Endothelial cell of umbilical vein (primary cell): ENCODE data around the gene FZR1. TPM values are rescaled to one million over a fixed set of nuclear protein-coding genes. Genes with fewer than 3 reads are reported as not detected.

ENCODE experiments used
- BruUV-seq: library from RNA; stranded (reverse); fragments of 400-500 nt; replicated peaks from 2 replicates; lab custom pipeline; 2021; lab: Mats Ljungman, UMichigan
- CTCF ChIA-PET: fragments of 300-600, 350-600 bp; sonication (Branson Sonifier 250); formaldehyde crosslinking; loops from one replicate; lab custom pipeline; 2021; ENCODE audit warnings: antibody characterized with exemption, inconsistent platforms; lab: Charles Lee
- POLR2A ChIA-PET: fragments of 300-600, 350-600 bp; sonication (Branson Sonifier 250); formaldehyde crosslinking; loops from one replicate; lab custom pipeline; 2021; ENCODE audit warnings: antibody characterized with exemption, inconsistent platforms; lab: Charles Lee
- DNase-seq: peaks from one replicate; pipeline ENCODE4 v3.0.0-alpha.2; 2011; ENCODE audit warnings: low read depth, low spot score
- FAIRE-seq: peaks from 2 replicates; lab custom pipeline; 2011; peaks lifted over from hg19 to GRCh38; lab: Jason Lieb, UNC
- H2AFZ ChIP-seq: 2 replicates; pipeline ENCODE4 v1.6.0; 2012; ENCODE audit warnings: low read depth, low read length, control low read depth, inconsistent platforms
- H3K27ac ChIP-seq: 2 replicates; pipeline ENCODE4 v1.5.1; 2011; ENCODE audit warnings: low read depth, mild to moderate bottlenecking, control low read depth, low read length, moderate library complexity; ENCODE audit not compliant: insufficient read depth
- H3K27me3 ChIP-seq, 2 experiments: 2 replicates each; pipeline versions ENCODE4 v1.6.0 to v1.6.1; 2011; ENCODE audit warnings: low read length in 2 of 2, mixed read lengths in 1 of 2; ENCODE audit not compliant: control insufficient read depth in 2 of 2, insufficient read depth in 2 of 2
- H3K36me3 ChIP-seq, 2 experiments: 2 replicates in 1 of 2; 3 replicates in 1 of 2; pipeline ENCODE4 v1.5.1; 2011; ENCODE audit warnings: low read length in 2 of 2, mild to moderate bottlenecking in 1 of 2, moderate library complexity in 1 of 2; ENCODE audit not compliant: control insufficient read depth in 2 of 2, insufficient read depth in 2 of 2; ENCODE audit errors: extremely low read depth in 1 of 2
- H3K4me1 ChIP-seq: 3 replicates; pipeline ENCODE4 v1.5.1; 2011; ENCODE audit warnings: mild to moderate bottlenecking, low read length; ENCODE audit not compliant: control insufficient read depth, insufficient read depth; ENCODE audit errors: extremely low read depth
- H3K4me2 ChIP-seq: 2 replicates; pipeline ENCODE4 v1.6.1; 2011; ENCODE audit warnings: low read length, control low read depth, mixed read lengths; ENCODE audit not compliant: insufficient read depth
- H3K4me3 ChIP-seq, 3 experiments: fragments of 200-600 bp in 1 of 3; sonication (generic), shearing (Covaris generic) in 1 of 3; replicated peaks in 1 of 3; 2 replicates each; pipeline ENCODE4 v1.5.1; 2011 to 2016; ENCODE audit warnings: control low read depth in 3 of 3, low read length in 3 of 3, mild to moderate bottlenecking in 2 of 3, inconsistent platforms in 1 of 3, low read depth in 1 of 3, moderate library complexity in 1 of 3; ENCODE audit not compliant: insufficient read depth in 1 of 3
- H3K79me2 ChIP-seq: 2 replicates; pipeline ENCODE4 v1.6.0; 2012; ENCODE audit warnings: low read length, inconsistent platforms; ENCODE audit not compliant: control insufficient read depth, insufficient read depth
- H3K9ac ChIP-seq: replicated peaks from 2 replicates; pipeline ENCODE3; 2011; ENCODE audit warnings: low read length, control low read depth; ENCODE audit not compliant: insufficient read depth; ENCODE audit errors: extremely low read depth
- H3K9me1 ChIP-seq: replicated peaks from 3 replicates; pipeline ENCODE4 v1.6.0; 2011; ENCODE audit warnings: mild to moderate bottlenecking, low read length; ENCODE audit not compliant: control insufficient read depth, insufficient read depth; ENCODE audit errors: extremely low read depth
- H3K9me3 ChIP-seq: replicated peaks from 2 replicates; pipeline ENCODE4 v1.5.1; 2012; ENCODE audit warnings: low read length, inconsistent platforms; ENCODE audit not compliant: control insufficient read depth, insufficient read depth
- H4K20me1 ChIP-seq: replicated peaks from 2 replicates; pipeline ENCODE3; 2011; ENCODE audit warnings: mild to moderate bottlenecking, low read length; ENCODE audit not compliant: control insufficient read depth, insufficient read depth; ENCODE audit errors: extremely low read depth
- CTCF ChIP-seq, 2 donors: IDR thresholded peaks; 1 replicate in 1 of 2; 2 replicates in 1 of 2; pipeline ENCODE4 v1.5.1; 2011; ENCODE audit warnings: low read length in 2 of 2, mild to moderate bottlenecking in 2 of 2, moderate library complexity in 2 of 2, control low read depth in 1 of 2, inconsistent platforms in 1 of 2, low read depth in 1 of 2; ENCODE audit not compliant: insufficient read depth in 1 of 2; ENCODE audit errors: extremely low read depth in 1 of 2
- EZH2 ChIP-seq: IDR thresholded peaks from 2 replicates; pipeline ENCODE4 v1.6.1; 2012; ENCODE audit warnings: borderline replicate concordance, low read depth, mild to moderate bottlenecking, moderate library complexity, low read length, inconsistent platforms; ENCODE audit not compliant: severe bottlenecking
- FOS ChIP-seq: IDR thresholded peaks from 2 replicates; pipeline ENCODE4 v1.6.1; 2011; ENCODE audit warnings: mild to moderate bottlenecking, low read length, moderate library complexity, borderline replicate concordance; ENCODE audit not compliant: insufficient read depth
- JUN ChIP-seq: IDR thresholded peaks from 2 replicates; pipeline ENCODE4 v1.6.1; 2011; ENCODE audit warnings: borderline replicate concordance, low read depth; ENCODE audit not compliant: insufficient read length, insufficient read depth
- MAX ChIP-seq: IDR thresholded peaks from 2 replicates; pipeline ENCODE4 v1.6.1; 2011; ENCODE audit not compliant: insufficient read depth, insufficient read length
- MYC ChIP-seq: IDR thresholded peaks from one replicate; pipeline ENCODE4 v1.6.1; 2011; ENCODE audit warnings: mild to moderate bottlenecking, low read depth, low read length
- POLR2A ChIP-seq: IDR thresholded peaks from 2 replicates; pipeline ENCODE4 v1.6.1; 2012; ENCODE audit warnings: low read depth, mild to moderate bottlenecking, control low read depth, low read length
- POLR2AphosphoS5 ChIP-seq: IDR thresholded peaks from 2 replicates; pipeline ENCODE4 v1.6.1; 2012; ENCODE audit warnings: low read depth, mild to moderate bottlenecking, control low read depth, low read length, moderate library complexity; ENCODE audit not compliant: insufficient read depth
- dilution Hi-C: fragments of 300-500 bp; cut with MboI; formaldehyde crosslinking; loops from one replicate; pipeline ENCODE4 v1.15.0; 2019; ENCODE audit warnings: low sequenced_read_pairs; ENCODE audit not compliant: extremely low pct_ligation_motif_present
- intact Hi-C: fragments of 100-400 bp; cut with micrococcal nuclease; formaldehyde crosslinking; loops from one replicate; pipeline ENCODE4 v1.10.0; 2022
- polyA plus RNA-seq, 4 experiments: library from polyadenylated mRNA; depleted of rRNA in 3 of 4; stranded (reverse) in 3 of 4; unstranded in 1 of 4; fragments of >200 nt; gene quantifications; 2 replicates each; pipeline versions ENCODE4 v1.2.1 to v1.2.3, GENCODE V29; 2011 to 2012; ENCODE audit warnings: missing spikeins in 1 of 4
- total RNA-seq: library from RNA; stranded (reverse); gene quantifications from 2 replicates; pipeline ENCODE4 v1.2.3, GENCODE V29; 2021

Gene FZR1
- total and polyA plus RNA-seq, 2 donors (not counting 3 experiments of a cell fraction or from before 2014, with no cell fraction given) = 35.9 to 60.4 TPM

GRCh38 chr19:3570606-3571011 lies 64.5 kb downstream of the FZR1 start:
- intact Hi-C loops (loop anchor here (5.0 kb wide), 2 partner anchors 37 to 102 kb away; partner anchors contain the start of gene TBXA2R), dilution Hi-C loops (no loop called here)
- Histone ChIP-seq H3K4me2 (no peak overlapping the region), H2AFZ (no peak overlapping the region), H3K4me1 (peaks cover 5% of the 10 kb centered on the region), H3K9me1 (no peaks in the 10 kb centered on the region), H3K27me3 (no peaks in the 10 kb centered on the region), H3K4me3 (no peak overlapping the region), H3K9ac (no peak overlapping the region), H3K79me2 (peaks cover 2% of the 10 kb centered on the region), H4K20me1 (no peaks in the 10 kb centered on the region), H3K9me3 (no peaks in the 10 kb centered on the region), H3K27ac (no peak overlapping the region), H3K36me3 (peaks cover 0 to 3% of the 10 kb centered on the region in 2 experiments)
- no TSS peak for BruUV-seq
- ChIA-PET POLR2A (no interaction called here), CTCF (interaction anchor here (0.9 kb wide), 1 partner anchor 14 kb away, joined by 4 read pairs; no protein-coding TSS in a partner anchor)
- TF ChIP-seq FOS = no peak
- TF ChIP-seq CTCF (IDR thresholded peaks at IDR 0.05; ENCODE audit: extremely low read depth in 1 of 2, insufficient read depth in 1 of 2, low read depth in 1 of 2, low read length in 2 of 2) = no peak
- no peak for TF ChIP-seq MYC
- TF ChIP-seq MAX = no peak
- TF ChIP-seq POLR2A = no peak
- TF ChIP-seq JUN = no peak
- TF ChIP-seq EZH2 = no peak
- no peak for TF ChIP-seq POLR2AphosphoS5
- no peak for FAIRE-seq
- no peak for DNase-seq
